GM19328 (cell line): ENCODE data around the gene CRADD.

Experiments used
- ATAC-seq: cut with Tn5 transposase; IDR thresholded peaks from one replicate; pipeline ENCODE4 v1.9.1; 2021; ENCODE audit warnings: mild to moderate bottlenecking, moderate library complexity; ENCODE audit not compliant: unreplicated experiment

CRADD gene

GRCh38 chr12:93892423-93893268 is 215.5 kb downstream of the CRADD start:
- no peak for ATAC-seq

- ATAC-seq = no peak
Measured at GRCh38 chr12:93894391-93895088, 217.4 kb downstream of the CRADD start.

GRCh38 chr12:93895089-93895445 is 217.9 kb downstream of the CRADD start:
- ATAC-seq = no peak

- no peak for ATAC-seq
Measured at GRCh38 chr12:93896427-93896826, 219.3 kb downstream of the CRADD start.

GRCh38 chr12:93896952-93897351 is 219.8 kb downstream of the CRADD start:
- ATAC-seq = no peak

GRCh38 chr12:93901739-93902138 is 224.6 kb downstream of the CRADD start:
- no peak for ATAC-seq

GRCh38 chr12:93902192-93902591 is 225.0 kb downstream of the CRADD start:
- no peak for ATAC-seq

GRCh38 chr12:93902736-93903562 is 225.8 kb downstream of the CRADD start:
- no peak for ATAC-seq

- no peak for ATAC-seq
Measured at GRCh38 chr12:93904124-93904523, 226.9 kb downstream of the CRADD start.

- no peak for ATAC-seq
Measured at GRCh38 chr12:93908264-93908663, 231.1 kb downstream of the CRADD start.

GRCh38 chr12:93908846-93909567 is 231.8 kb downstream of the CRADD start:
- ATAC-seq = no peak

- no peak for ATAC-seq
Measured at GRCh38 chr12:93911396-93911795, 234.2 kb downstream of the CRADD start.

GRCh38 chr12:93912086-93912733 is 235.0 kb downstream of the CRADD start:
- ATAC-seq = no peak

- ATAC-seq = no peak
Measured at GRCh38 chr12:93913845-93914244, 236.7 kb downstream of the CRADD start.

- ATAC-seq = no peak
Measured at GRCh38 chr12:93914281-93914680, 237.1 kb downstream of the CRADD start.

GRCh38 chr12:93915411-93915810 is 238.2 kb downstream of the CRADD start:
- no peak for ATAC-seq

GRCh38 chr12:93916402-93916801 is 239.2 kb downstream of the CRADD start:
- no peak for ATAC-seq

GRCh38 chr12:93918262-93918661 is 241.1 kb downstream of the CRADD start:
- no peak for ATAC-seq

GRCh38 chr12:93918900-93919299 is 241.7 kb downstream of the CRADD start:
- ATAC-seq = no peak

- no peak for ATAC-seq
Measured at GRCh38 chr12:93921521-93921920, 244.3 kb downstream of the CRADD start.
